ENCODE data around the gene CDC73.
A peak's percentile ranks its signal among the peaks of the same experiment; 100 is the strongest.

The CDC73 gene

GRCh38 chr1:193140254-193140653, 18.4 kb downstream of the CDC73 start:
- DNase-seq (ENCODE audit: extremely low spot score) = no peak
- no peak for TF ChIP-seq CTCF (IDR thresholded peaks at IDR 0.05; ENCODE audit: control extremely low read depth, extremely low read depth, low read depth, missing control alignments)
- CTCF ChIA-PET = no interaction called here
- POLR2A ChIA-PET = no interaction called here

GRCh38 chr1:193141804-193142203, 20.0 kb downstream of the CDC73 start:
- DNase-seq (ENCODE audit: extremely low spot score) = no peak
- TF ChIP-seq CTCF (IDR thresholded peaks at IDR 0.05; ENCODE audit: control extremely low read depth, extremely low read depth, low read depth, missing control alignments) = no peak
- POLR2A ChIA-PET = no interaction called here
- CTCF ChIA-PET = interaction anchor here (0.7 to 1.4 kb wide), 2 partner anchors 15 to 19 kb away, joined by 4 read pairs; partner anchors contain the start of gene CDC73

GRCh38 chr1:193142409-193142808, 20.6 kb downstream of the CDC73 start:
- no peak for TF ChIP-seq CTCF (IDR thresholded peaks at IDR 0.05; ENCODE audit: control extremely low read depth, extremely low read depth, low read depth, missing control alignments)
- ChIA-PET POLR2A (no interaction called here), CTCF (interaction anchor here (0.8 to 1.4 kb wide), 4 partner anchors 16 to 38 kb away, joined by 3 to 4 read pairs (median 4); partner anchors contain the start of gene CDC73)
- DNase-seq (ENCODE audit: extremely low spot score) = no peak

- POLR2A ChIA-PET = no interaction called here
- DNase-seq (ENCODE audit: extremely low spot score) = no peak
- peak; percentile 11 for TF ChIP-seq CTCF (IDR thresholded peaks at IDR 0.05; ENCODE audit: control extremely low read depth, extremely low read depth, low read depth, missing control alignments)
- CTCF ChIA-PET = interaction anchor here (1.2 to 1.3 kb wide), 3 partner anchors 14 to 39 kb away, joined by 3 to 4 read pairs (median 3); no protein-coding TSS in a partner anchor
Measured at GRCh38 chr1:193143285-193143684, 21.5 kb downstream of the CDC73 start.

GRCh38 chr1:193144361-193144938, 22.6 kb downstream of the CDC73 start:
- TF ChIP-seq CTCF (IDR thresholded peaks at IDR 0.05; ENCODE audit: control extremely low read depth, extremely low read depth, low read depth, missing control alignments) = no peak
- ChIA-PET CTCF (interaction anchor here (1.1 to 1.4 kb wide), 3 partner anchors 11 to 13 kb away, joined by 3 to 4 read pairs (median 3); no protein-coding TSS in a partner anchor), POLR2A (no interaction called here)
- no peak for DNase-seq (ENCODE audit: extremely low spot score)

- CTCF ChIA-PET = interaction anchor here (1.0 to 1.4 kb wide), 3 partner anchors 8 to 13 kb away, joined by 3 to 4 read pairs (median 4); no protein-coding TSS in a partner anchor
- POLR2A ChIA-PET = no interaction called here
- no peak for DNase-seq (ENCODE audit: extremely low spot score)
- no peak for TF ChIP-seq CTCF (IDR thresholded peaks at IDR 0.05; ENCODE audit: control extremely low read depth, extremely low read depth, low read depth, missing control alignments)
Measured at GRCh38 chr1:193144999-193145398, 23.2 kb downstream of the CDC73 start.

Data from GM10248 (cell line).